Measurements from ENCODE around the gene KSR1.

The KSR1 gene

GRCh38 chr17:27478901-27479538, 22.8 kb downstream of the KSR1 start:
- no peak overlapping the region for H3K27ac ChIP-seq
- no peak for TF ChIP-seq ZFX (IDR thresholded peaks at IDR 0.05; ENCODE audit: borderline replicate concordance)
- no peak for TF ChIP-seq CTCF (IDR thresholded peaks at IDR 0.05)

- TF ChIP-seq ZFX (IDR thresholded peaks at IDR 0.05; ENCODE audit: borderline replicate concordance) (no peak), CTCF (IDR thresholded peaks at IDR 0.05) (no peak)
- no peak overlapping the region for H3K27ac ChIP-seq
Observed at GRCh38 chr17:27479838-27480237, 23.6 kb downstream of the KSR1 start.

DNA sequence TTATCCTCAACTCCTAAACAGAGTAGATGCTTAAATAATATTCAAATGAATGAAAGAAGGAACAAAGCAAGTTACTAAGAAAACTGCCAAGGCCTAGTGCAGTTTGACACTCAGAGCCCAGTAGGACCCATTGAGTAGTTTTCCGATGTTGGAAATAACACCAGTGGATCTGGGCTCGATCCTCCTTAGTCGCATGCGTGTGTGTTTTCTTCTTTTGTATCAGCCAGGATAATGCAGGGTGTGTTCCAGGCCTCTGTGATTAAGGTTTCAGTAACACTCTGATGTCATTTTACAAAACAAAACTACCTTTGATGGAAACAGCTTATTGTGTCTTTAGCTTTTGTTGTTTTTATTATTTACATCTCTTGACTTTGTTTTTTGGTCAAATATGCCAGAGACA, 24.5 kb downstream of the KSR1 start:
- H3K27ac ChIP-seq: no peak overlapping the region
- TF ChIP-seq CTCF (IDR thresholded peaks at IDR 0.05) (no peak), ZFX (IDR thresholded peaks at IDR 0.05; ENCODE audit: borderline replicate concordance) (no peak)

DNA sequence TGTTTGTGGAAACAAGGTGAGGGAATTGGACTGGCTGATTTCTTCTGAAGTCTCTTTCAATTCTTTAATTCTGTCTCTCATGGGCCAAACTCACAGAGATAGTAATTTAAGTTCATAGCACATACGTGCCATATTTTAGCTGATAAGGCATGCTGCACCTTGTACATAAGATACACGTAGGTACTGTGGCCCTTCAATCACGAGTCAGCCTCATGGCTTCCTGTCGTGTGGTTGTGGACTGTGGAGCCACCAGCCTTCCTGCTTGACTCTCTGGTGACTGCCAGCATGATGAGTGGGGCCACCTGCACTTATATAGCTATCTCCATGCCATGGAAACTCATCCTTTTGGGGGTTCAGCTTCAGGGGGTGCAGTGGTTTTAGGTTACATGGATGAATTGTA, 25.1 kb downstream of the KSR1 start:
- TF ChIP-seq CTCF (IDR thresholded peaks at IDR 0.05) (no peak), ZFX (IDR thresholded peaks at IDR 0.05; ENCODE audit: borderline replicate concordance) (no peak)
- no peak overlapping the region for H3K27ac ChIP-seq

GRCh38 chr17:27485125-27485524, 28.9 kb downstream of the KSR1 start:
- TF ChIP-seq ZFX (IDR thresholded peaks at IDR 0.05; ENCODE audit: borderline replicate concordance): no peak
- TF ChIP-seq CTCF (IDR thresholded peaks at IDR 0.05): no peak
- H3K27ac ChIP-seq: no peak overlapping the region

GRCh38 chr17:27485716-27486495, 29.7 kb downstream of the KSR1 start:
- TF ChIP-seq CTCF (IDR thresholded peaks at IDR 0.05) (no peak), ZFX (IDR thresholded peaks at IDR 0.05; ENCODE audit: borderline replicate concordance) (no peak)

DNA sequence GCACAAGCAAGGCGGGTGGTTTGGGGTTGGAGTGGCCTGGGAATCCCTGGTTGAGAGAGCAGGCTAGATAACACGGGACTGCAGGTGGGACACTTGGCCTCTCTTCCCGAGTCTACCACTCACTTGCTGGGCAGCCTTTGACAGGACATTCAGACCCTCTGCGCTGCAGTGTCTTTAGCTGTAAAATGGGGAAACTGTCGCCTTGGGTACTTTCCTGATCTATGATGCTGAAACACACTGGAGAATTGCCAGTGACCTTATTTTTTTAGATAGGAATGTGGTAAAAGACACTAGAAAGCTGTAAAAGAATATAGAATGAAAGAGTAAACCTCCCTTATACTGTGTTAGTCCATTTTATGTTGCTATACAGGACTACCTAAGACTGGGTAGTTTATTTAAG, 30.5 kb downstream of the KSR1 start:
- TF ChIP-seq CTCF (IDR thresholded peaks at IDR 0.05): no peak
- no peak for TF ChIP-seq ZFX (IDR thresholded peaks at IDR 0.05; ENCODE audit: borderline replicate concordance)
- H3K27ac ChIP-seq: no peak overlapping the region

More at GRCh38 chr17:27485716-27486495, 29.7 kb downstream of the KSR1 start:
- H3K27ac ChIP-seq: no peak overlapping the region

Data from 22Rv1 (cell line).